ENCODE data around the gene FAM53C. TPM values are rescaled to one million over a fixed set of nuclear protein-coding genes. Genes with fewer than 3 reads are reported as not detected.

Gene FAM53C
- total RNA-seq, 4 donors from 2014 or later = 12.1 to 14.2 (median 13.4) TPM

- TF ChIP-seq POLR2A (IDR thresholded peaks at IDR 0.05) = no peak
- no peak for TF ChIP-seq CTCF (IDR thresholded peaks at IDR 0.05)
- 61 to 88% methylated on average over 1 of the region's 1 CpG for whole genome bisulfite sequencing, 2 donors
Observed at GRCh38 chr5:138372225-138372624, 34.2 kb downstream of the FAM53C start.

GRCh38 chr5:138372653-138373052 is 34.6 kb downstream of the FAM53C start:
- TF ChIP-seq POLR2A (IDR thresholded peaks at IDR 0.05) = no peak
- TF ChIP-seq CTCF (IDR thresholded peaks at IDR 0.05) = no peak
- no peak overlapping the region for H3K4me3 ChIP-seq
- peaks cover 4 to 32% (median 7%) of the 10 kb centered on the region in 3 donors for H3K4me1 ChIP-seq
- no peak for DNase-seq
- no peaks in the 10 kb centered on the region for H3K9me3 ChIP-seq
- intact Hi-C loops (cut with DNase I) = no loop called here
- H3K27ac ChIP-seq = no peak overlapping the region
- WGBS, 2 donors = 46 to 71% methylated on average over 2 to 5 of the region's 5 CpGs
- H3K36me3 ChIP-seq = peaks cover 0 to 54% (median 19%) of the 10 kb centered on the region in 3 donors
- H3K27me3 ChIP-seq = no peaks in the 10 kb centered on the region

More at GRCh38 chr5:138372225-138372624, 34.2 kb downstream of the FAM53C start:
- Histone ChIP-seq H3K4me3 (no peak overlapping the region), H3K4me1 (peaks cover 4 to 36% (median 7%) of the 10 kb centered on the region in 3 donors), H3K36me3 (peaks cover 0 to 50% (median 14%) of the 10 kb centered on the region in 3 donors), H3K9me3 (no peaks in the 10 kb centered on the region), H3K27me3 (no peaks in the 10 kb centered on the region), H3K27ac (no peak overlapping the region)
- intact Hi-C loops (cut with DNase I) = no loop called here
- no peak for DNase-seq

GRCh38 chr5:138382347-138382746 is 44.3 kb downstream of the FAM53C start:
- 89 to 95% methylated on average over 8 of the region's 8 CpGs for WGBS, 2 donors
- TF ChIP-seq CTCF (IDR thresholded peaks at IDR 0.05) (no peak), POLR2A (IDR thresholded peaks at IDR 0.05) (no peak)
- H3K27ac ChIP-seq = no peak overlapping the region
- H3K36me3 ChIP-seq = peaks cover 5 to 100% (median 55%) of the 10 kb centered on the region in 3 donors
- no peaks in the 10 kb centered on the region for H3K27me3 ChIP-seq
- H3K4me1 ChIP-seq = no peaks in the 10 kb centered on the region
- DNase-seq = no peak
- no peaks in the 10 kb centered on the region for H3K9me3 ChIP-seq
- H3K4me3 ChIP-seq = no peak overlapping the region
- intact Hi-C loops (cut with DNase I) = no loop called here

- H3K36me3 ChIP-seq = peaks cover 5 to 90% (median 37%) of the 10 kb centered on the region in 3 donors
- H3K4me1 ChIP-seq = no peaks in the 10 kb centered on the region
- H3K9me3 ChIP-seq = no peaks in the 10 kb centered on the region
- 85 to 100% methylated on average over 1 of the region's 1 CpG for WGBS, 2 donors
- H3K4me3 ChIP-seq = no peak overlapping the region
- H3K27ac ChIP-seq = no peak overlapping the region
- intact Hi-C loops (cut with DNase I) = no loop called here
- no peaks in the 10 kb centered on the region for H3K27me3 ChIP-seq
- TF ChIP-seq CTCF (IDR thresholded peaks at IDR 0.05) (no peak), POLR2A (IDR thresholded peaks at IDR 0.05) (no peak)
- DNase-seq = no peak
Observed at GRCh38 chr5:138385660-138386059, 47.6 kb downstream of the FAM53C start.

GRCh38 chr5:138386290-138386689 is 48.2 kb downstream of the FAM53C start:
- peaks cover 12 to 90% (median 36%) of the 10 kb centered on the region in 3 donors for H3K36me3 ChIP-seq

More at GRCh38 chr5:138386290-138386689, 48.2 kb downstream of the FAM53C start:
- no peaks in the 10 kb centered on the region for H3K27me3 ChIP-seq
- DNase-seq = no peak
- intact Hi-C loops (cut with DNase I) = no loop called here
- no peaks in the 10 kb centered on the region for H3K9me3 ChIP-seq
- no peak overlapping the region for H3K27ac ChIP-seq
- H3K4me1 ChIP-seq = no peaks in the 10 kb centered on the region
- H3K4me3 ChIP-seq = no peak overlapping the region
- TF ChIP-seq CTCF (IDR thresholded peaks at IDR 0.05) = no peak
- TF ChIP-seq POLR2A (IDR thresholded peaks at IDR 0.05) = no peak
- WGBS, 2 donors = 87 to 89% methylated on average over 10 of the region's 10 CpGs

Measured in esophagus squamous epithelium (tissue), 5 donors.